Embryonic facial prominence (tissue), 1 donor: ENCODE results near the gene AKAP8L.
"Not testable (repeated sequence)": the region's sequence is repeated elsewhere in the genome, so short reads cannot be mapped to it uniquely, and the experiment has no call there.

Source experiments
- DNase-seq: peaks from one replicate; pipeline ENCODE4 v3.0.0-alpha.2; 2016; ENCODE audit errors: extremely low spot score

Gene AKAP8L

DNA sequence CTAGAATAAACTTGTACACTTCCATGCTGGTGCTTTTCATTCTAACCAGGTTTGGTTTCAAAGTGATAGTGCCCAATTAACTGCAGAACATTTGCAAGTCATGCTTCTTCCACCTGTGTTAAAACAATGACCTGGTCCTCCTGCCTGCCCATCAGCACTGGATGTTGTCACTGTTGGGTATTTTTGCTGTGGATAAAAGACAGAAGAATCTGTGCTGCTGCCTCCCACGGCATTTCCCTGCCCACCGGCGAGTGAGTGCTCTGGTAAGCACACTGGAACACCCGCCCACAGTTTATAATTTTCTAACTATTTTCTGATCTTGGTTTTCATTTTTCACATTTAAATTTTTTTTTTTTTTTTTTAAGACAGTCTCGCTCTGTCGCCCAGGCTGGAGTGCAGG is 36.9 kb downstream of the AKAP8L start:
- no peak for DNase-seq

DNA sequence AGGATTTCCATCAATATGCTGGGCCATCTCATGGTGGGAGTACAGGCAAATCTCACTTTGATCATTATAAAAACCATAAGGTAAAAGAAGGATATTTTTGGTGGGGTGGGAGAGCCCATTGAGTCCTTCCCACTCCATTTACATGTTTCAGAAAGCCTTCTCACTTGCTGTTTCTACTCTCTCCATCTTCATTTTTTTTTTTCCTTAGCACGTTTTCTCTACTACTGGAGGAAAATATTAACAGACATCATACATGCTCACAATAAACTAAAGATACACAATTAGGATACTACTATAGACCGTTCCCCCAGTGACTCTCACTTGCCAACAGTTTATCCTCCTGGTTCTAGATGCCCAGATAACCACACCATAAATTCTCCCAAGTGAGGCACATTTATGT is 37.4 kb downstream of the AKAP8L start:
- DNase-seq, result no peak

DNA sequence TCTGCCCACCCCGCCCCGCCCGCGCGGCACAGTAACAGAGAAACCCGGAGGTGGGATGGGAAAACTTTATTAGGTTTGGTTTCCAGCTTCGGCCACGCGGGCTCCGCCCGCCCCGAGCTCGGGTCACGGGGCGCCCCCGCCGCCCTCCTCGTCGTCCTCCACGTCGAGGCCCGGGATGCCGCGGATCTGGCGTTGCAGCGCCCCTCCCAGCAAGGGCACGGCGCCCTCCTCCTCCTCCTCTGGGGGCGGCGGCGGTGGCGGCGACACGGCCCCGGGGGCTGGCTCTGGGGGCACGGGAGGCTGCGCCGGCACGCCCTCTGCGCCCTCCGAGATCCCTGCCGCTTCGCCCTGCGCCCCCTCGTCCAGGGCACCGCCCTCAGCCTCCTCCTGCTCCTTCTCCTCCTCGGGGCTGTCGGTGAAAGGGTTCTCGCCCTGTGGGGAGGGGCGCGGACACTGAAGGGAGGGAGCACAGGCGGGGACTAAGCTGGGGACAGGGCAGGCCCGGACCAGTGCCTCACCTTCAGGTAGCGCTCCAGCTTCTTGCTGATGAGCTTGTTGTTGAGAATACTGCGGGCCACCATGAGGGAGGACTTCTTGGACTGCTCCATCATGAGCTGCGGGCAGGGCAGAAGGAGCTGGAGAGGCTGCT is 38.7 kb downstream of the AKAP8L start:
- no peak for DNase-seq

DNA sequence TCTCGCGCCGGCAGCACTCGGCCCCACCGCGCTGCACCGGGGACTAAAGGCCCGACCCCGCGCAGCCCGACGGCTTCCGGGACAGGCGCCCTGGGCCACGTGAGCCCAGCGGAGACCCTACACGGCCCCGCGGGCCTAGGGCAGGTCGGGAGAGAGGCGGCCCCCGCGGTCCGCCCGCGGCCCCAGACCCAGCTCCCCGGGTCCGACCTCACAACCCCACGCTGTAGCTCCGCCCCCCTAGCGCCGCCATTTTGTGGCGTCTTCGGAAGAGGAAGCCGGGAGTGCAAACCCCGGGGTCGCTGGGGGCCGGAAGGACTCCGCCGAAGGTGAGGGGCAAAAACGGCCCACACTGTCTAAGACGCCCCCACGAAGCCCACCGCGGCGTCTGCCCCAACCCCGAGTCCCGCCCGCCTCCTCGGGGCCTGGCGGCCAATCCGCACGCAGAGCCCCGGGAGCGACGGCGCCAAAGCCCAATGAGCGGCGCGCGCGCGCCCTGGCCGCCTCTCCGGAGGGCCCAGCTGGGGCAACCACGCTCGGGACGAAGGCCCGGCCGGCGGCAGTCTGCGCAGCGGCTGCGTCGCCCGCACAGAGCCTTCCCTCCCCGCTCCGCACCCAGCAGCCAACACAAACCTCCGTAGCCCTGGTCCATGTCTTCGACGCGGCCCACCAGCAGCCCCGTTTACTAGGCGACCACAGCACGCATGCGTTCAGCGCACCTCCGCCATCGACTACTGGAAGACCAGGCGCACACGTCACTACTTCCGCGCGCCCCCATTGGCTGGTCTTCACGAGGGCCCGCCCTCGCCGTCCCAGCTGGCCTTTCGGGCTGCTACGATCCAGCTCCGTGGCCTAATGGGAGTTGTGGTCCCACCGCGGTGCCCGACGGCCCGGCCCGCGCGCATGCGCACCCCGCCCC is 39.4 kb downstream of the AKAP8L start, which contains the start of gene AKAP8:
Gene AKAP8, minus strand, starts transcription at position 705 of the 916 bp plus-strand sequence. Its CDS starts 56 bp downstream, at position 649.
- DNase-seq, result peak; percentile 98

DNA sequence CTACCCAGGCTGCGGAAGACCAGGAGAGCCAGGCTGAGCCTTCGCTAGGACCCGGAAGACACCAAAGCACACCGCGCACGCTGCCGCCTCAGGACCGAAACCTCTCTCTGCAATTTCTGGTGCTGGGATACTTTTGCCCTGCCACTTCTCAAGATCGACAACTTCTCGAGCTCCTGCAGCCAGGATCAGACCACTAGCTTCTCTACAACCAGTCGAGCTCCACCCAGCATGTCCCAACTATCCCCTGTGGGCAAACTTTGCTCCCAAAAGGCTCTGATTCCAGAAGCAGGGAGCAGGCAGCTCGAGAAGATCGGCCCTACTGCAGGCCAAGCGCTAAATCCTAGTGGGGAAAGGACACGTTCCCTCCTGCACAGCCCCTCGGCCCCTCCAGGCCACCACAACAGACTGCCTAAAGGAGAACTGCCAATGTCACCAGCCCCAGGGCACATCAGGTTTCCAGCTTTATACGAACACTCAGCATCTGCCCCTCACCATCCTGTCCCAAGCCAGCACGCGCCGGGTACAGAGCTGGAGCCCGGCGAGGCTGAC is 40.2 kb downstream of the AKAP8L start:
- DNase-seq, result peak; percentile 22

DNA sequence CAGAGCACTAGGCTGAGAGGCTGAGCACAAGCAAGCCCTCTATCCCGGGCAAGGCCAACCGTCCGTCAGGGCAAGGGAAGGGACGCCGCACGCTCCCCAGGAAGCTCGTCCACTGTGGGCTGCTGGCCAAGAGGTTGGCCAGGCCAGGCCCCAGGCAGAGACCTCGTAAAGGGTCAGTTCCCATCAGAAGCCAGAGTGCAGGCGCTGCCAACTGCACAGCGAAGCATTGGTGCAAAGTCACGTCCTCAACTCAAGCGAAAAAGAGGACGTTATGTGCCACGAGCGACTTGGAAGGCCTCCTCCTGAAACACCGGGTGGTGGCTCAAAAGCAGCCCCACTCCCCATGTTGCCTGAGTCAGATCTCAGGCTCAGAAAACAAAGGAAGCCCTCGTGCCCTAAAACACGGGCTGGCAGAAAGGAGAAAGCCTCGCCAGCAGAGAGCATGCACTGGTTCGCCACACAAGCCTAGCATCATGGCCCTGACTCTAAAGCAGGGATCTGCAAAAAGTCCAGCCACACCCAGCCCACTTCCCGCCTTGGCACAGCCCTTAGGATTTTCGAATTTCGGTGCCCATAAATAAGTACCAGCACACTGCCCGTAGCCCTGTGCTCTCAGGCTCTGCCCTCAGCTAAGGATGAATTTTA is 43.9 kb downstream of the AKAP8L start:
- no peak for DNase-seq

DNA sequence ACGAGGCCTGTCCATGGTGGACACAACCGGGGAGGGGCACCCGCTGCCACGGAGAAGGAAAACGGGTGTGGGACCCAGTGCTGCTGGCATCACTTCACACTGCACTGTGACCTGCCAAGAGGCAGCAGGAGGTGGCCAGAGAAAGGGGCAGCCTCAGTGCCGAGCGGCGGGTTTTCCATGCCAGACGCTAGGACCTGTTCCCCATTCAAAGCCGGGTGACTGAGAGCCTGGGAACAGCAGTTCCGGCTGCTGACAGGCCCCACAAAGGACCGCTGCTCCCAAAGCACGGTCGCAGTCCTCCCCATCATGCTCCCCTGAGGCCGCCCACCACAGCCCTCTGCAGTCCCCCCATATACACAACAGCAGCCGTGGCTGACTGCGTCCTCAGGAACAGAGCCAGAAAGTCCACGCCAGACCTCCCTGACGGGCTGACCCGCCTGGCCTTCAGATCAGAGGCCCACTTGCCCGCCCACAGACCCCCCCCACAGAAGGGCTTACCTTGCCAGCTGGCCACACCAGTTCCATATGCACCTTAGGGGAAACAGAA is 44.6 kb downstream of the AKAP8L start:
- no peak for DNase-seq

DNA sequence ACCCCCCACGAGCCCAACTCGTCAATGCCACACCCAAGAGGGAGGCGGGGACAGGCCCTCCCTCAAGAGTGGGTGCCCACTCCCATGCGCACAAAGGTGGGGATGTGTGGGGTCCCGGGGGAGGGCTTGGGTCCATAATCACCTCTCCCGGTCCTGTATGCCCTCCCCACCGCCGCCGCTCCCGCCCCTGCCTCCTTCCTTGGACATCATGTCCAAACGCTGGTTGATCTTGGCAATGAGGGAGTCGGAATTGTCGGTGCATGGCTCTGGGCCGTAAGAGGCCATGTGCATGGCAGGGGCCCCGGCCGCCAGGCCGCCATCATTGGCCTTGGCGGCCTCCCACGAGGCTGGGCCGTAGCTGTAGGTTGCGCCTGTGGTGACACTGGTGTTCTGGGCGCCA is 45.1 kb downstream of the AKAP8L start:
- DNase-seq, result no peak

DNA sequence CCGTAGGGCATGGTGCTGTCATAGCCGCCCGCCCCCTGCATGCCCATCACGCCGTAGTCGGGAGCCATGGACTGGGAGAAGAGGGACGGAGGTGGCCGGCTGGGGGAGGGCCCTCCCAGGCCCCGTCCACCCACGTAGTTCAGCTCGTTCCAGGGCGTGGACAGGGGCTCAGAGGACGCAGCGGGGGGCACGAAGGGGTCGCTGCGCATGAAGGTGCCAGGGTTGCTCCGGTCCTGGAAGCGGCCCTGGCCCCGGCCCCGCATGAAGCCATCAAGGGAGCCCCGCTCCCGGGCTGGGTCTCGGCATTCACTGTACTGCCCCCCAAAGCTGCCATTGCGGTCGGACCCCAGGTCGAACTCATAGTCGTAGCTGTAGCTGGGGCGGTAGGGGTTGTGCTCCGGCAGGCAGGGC is 45.9 kb downstream of the AKAP8L start:
- DNase-seq, result no peak

DNA sequence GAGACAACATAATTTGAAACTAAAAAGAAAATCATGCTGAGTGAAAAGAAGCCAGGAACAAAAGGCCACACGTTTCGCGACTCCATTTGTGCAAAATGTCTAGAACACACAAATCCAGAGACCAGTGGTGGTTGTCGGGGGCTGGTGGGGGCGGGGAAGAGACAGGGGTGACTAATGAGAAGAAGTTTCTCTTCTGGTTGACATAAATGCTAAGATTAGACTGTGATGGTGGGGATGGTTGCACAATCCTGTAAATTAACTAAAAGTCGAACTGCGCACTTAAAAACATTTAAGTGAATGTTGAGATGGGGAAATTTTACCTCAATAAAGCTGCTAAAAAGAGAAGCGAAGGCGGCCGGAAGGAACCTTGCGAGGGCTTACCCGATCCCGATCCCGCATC is 46.3 kb downstream of the AKAP8L start:
- DNase-seq, result no peak

DNA sequence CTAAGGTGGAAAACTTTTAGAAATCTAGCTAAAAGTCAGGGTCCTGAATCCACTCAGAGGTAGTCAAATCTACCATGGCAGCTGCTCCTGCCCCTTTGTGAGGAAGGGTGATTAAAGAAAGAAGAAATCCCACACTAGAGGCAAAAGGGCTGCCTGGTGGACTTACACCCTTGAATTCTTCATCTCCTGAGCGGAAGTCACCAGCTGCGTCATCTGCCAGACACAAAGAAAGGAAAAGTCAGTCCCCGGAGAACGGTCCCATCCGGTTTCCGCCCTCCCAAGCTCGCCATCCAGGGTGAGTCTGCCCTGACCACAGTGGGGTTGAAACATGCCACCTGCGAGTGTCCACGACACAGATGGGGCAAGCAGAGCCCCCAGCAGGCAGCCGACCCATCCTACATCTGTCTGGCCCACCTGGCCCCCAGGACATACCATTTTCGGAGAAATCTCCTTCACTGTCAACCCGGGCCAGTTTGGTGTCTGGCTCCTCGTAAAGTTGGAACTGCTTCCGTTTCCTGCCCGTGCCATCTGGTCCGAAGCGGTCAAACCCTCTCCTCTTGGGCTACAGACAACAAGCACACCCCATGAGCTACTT is 46.9 kb downstream of the AKAP8L start:
- no peak for DNase-seq

DNA sequence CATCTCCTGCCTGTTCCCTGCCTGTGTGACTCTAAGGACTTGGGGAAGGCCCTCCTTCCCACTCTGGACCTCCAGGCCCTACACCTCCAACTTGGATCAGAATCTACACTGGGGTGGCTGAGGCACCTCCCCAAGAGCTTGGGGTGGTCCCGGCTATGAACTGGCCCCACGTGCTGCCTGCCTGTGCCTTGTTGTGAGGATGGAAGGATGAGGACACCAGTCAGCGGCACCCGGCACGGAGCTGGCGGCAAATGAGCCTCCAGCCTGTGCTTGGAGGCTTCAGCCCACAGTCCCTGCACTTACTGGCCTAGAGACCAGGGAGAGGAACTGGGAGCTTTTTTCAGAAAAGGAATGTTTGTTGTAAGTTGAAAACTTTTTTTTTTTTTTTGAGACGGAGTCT is 47.7 kb downstream of the AKAP8L start:
- DNase-seq, result no peak

DNA sequence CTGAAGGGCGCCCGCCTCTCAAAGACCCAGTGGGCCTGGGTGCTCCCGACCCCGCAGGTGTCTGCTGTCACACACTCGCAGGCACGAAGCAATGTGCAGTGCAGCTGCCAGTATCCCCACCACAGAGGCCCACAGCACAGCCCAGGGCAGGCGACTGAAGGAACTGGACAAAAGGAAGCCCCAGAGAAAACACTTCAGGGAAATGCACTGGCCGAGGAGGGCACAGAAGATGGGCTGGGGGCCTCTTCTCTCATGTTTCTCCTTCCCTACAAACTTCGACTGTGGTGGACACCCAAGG is 49.2 kb downstream of the AKAP8L start:
- DNase-seq, result no peak

DNA sequence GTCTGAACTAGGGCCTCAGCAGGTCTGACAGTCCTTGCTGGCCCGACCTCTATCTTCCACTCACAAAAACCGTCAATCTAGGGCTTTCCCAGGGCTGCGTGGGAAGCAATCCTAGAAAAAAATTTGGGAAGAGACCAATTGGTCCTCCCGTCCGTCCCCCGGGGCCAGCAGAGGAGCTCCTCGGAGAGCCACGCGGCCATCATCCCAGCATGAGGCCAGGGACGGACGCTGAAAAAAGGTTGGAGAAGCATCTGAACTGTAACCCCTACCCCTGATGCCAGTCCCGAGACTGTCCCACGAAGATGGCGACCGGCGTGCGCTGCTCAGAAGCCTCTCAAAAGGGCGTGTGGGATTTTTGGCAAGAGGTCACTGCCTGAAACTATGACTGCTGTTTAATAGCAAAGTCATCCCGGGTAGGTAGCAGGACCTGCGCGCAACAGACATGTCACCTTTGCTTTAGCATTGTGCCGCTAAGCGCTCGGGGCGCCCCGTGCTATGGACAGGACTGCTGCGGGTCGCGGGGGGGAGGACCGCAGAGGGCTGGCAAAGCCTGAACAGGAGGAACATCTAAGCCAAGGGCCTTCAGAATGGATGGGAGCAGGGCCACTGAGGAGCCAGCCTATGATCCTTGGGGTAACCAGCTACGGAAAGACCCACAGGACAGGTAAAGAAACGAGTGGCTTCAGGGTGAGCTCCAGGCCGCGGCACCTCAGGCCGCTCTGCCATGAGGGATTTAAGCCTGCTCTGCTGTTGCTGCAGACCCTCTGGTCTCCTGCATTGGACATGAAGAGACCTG is 49.8 kb downstream of the AKAP8L start:
- no peak for DNase-seq

DNA sequence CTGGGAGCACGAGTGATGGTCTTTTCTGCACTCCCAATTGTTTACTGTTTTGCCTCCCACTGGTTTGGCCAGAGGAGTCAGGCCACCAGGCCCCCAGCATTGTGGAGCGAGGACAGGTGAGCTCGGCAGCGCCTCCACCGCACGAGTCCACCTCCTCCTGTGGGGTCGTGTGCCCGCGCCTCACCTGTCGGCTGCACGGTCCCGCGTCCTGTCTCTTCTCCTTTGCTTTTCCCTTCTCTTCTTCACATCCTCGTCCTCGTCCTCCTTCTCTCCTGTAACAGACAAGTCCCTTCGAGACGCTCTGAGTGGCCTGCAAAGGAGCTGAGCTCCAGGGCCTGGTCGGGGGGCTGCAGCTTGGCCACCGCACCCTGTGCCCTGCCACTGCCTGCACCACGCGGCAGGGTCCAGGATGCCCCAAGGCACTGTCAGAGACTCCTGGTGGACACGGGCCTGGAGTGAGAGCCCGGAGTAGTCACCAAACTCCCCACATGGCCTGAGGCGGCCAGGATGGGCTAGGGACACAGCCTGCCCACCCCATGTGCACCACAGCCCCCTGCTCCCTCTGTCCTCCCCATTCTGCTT is 50.6 kb downstream of the AKAP8L start:
- DNase-seq, result no peak

DNA sequence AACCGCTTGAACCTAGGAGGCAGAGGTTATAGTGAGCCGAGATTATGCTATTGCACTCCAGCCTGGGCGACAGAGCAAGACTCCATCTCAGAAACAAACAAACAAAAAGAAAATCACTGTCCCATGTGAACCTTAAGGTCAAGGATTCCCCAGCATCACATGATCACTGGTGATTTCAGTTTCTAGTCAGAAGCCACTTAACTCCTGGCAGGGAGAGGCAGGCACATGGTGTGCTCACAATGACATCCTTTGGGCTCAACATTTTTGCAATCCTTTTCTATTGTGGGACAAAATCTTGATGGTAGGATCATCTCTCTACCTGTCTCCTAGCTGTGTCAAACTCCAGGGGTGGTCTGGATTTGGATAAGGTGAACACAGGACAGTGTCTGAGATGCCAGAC is 51.3 kb downstream of the AKAP8L start:
- DNase-seq, result no peak

DNA sequence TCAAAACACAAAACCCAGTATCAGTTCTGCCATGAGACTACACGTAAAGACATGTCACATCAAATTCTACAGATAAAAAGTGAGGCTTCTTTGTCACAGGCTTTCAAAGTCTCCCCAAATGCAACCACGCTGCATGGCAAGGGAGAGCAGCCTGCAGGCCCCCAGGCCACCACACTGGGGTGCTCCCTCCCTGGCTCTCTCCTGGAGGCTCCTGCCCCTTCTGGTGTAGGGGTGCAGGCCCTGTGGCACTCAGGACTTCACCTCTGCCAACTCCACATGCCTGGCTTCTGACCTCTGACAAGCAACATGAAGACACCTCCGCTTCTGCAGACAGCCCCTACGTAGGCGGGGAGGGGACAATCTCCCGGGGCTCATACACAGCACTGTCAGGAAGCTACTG is 53.5 kb downstream of the AKAP8L start:
- DNase-seq, result no peak

DNA sequence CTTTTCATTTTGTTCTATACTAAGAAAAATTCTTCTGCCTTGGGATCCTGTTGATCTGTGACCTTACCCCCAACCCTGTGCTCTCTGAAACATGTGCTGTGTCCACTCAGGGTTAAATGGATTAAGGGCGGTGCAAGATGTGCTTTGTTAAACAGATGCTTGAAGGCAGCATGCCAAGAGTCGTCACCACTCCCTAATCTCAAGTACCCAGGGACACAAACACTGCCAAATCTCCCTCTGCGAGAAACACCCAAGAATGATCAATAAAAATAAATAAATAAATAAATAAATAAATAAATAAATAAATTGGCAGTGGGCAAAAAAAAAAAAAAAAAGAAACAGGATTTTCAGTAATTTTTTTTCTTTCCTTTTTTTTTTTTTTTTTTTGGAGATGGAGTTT is 55.0 kb downstream of the AKAP8L start:
- not testable (repeated sequence) for DNase-seq

DNA sequence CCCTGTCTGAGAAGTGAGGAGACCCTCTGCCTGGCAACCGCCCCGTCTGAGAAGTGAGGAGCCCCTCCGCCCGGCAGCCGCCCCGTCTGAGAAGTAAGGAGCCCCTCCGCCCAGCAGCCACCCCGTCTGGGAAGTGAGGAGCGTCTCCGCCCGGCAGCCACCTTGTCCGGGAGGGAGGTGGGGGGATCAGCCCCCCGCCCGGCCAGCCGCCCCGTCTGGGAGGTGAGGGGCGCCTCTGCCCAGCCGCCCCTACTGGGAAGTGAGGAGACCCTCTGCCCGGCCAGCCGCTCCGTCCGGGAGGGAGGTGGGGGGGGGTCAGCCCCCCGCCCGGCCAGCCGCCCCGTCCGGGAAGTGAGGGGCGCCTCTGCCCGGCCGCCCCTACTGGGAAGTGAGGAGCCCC is 55.7 kb downstream of the AKAP8L start:
- not testable (repeated sequence) for DNase-seq

DNA sequence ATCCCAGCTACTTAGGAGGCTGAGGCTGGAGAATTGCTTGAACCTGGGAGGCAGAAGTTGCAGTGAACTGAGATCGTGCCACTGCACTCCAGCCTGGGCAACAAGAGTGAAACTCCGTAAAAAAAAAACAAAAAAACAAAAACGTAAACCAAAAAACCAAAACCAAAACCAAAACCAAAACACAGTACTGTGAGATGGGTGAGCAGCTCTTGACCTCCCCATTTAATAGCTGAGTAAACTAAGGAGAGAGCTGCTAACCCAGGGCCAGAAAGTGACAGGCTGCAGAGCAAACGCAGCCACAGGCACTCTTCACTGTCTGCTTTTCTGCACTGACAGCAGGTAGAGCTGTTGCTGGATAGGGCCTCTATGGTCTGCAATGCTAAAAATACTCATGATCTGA is 58.8 kb downstream of the AKAP8L start:
- DNase-seq, result not testable (repeated sequence)

DNA sequence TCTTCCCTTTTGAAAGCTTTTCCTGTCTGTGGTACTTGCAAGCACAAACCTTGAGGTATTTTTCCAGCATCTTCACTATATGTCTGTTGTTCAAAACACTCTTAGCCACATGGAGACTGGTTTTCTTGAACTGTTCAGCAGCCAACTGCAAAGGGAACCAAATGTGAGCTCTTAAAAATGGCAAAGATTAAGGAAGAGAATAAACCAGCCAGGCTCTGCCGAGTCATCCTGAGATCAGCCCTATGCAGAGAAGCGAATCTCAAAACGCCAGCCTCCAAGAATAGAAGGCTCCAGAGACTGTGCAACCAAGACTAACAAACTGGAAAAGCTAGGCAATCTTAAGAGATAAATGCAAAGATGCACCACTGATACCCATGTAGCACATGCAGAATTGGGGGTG is 59.9 kb downstream of the AKAP8L start:
- DNase-seq, result no peak
